SU-DHL-6 (cell line): ENCODE data around the gene TTYH1.

Source experiments
- EZH2phosphoT487 ChIP-seq: fragments of 200-600 bp; sonication (generic), shearing (Covaris generic); conservative IDR thresholded peaks from 2 replicates; pipeline ENCODE4 v1.6.1; 2018; ENCODE audit warnings: mild to moderate bottlenecking, antibody characterized with exemption, low read length, moderate library complexity, mixed read lengths
- TF ChIP-seq, protein P1 (sequence below): fragments of 200-600 bp; sonication (generic); IDR thresholded peaks from one replicate; pipeline ENCODE4 v1.5.1; 2017; ENCODE audit warnings: antibody characterized with exemption, mild to moderate bottlenecking, low read length, moderate library complexity; ENCODE audit not compliant: insufficient read depth, poor library complexity, severe bottlenecking

DNA sequence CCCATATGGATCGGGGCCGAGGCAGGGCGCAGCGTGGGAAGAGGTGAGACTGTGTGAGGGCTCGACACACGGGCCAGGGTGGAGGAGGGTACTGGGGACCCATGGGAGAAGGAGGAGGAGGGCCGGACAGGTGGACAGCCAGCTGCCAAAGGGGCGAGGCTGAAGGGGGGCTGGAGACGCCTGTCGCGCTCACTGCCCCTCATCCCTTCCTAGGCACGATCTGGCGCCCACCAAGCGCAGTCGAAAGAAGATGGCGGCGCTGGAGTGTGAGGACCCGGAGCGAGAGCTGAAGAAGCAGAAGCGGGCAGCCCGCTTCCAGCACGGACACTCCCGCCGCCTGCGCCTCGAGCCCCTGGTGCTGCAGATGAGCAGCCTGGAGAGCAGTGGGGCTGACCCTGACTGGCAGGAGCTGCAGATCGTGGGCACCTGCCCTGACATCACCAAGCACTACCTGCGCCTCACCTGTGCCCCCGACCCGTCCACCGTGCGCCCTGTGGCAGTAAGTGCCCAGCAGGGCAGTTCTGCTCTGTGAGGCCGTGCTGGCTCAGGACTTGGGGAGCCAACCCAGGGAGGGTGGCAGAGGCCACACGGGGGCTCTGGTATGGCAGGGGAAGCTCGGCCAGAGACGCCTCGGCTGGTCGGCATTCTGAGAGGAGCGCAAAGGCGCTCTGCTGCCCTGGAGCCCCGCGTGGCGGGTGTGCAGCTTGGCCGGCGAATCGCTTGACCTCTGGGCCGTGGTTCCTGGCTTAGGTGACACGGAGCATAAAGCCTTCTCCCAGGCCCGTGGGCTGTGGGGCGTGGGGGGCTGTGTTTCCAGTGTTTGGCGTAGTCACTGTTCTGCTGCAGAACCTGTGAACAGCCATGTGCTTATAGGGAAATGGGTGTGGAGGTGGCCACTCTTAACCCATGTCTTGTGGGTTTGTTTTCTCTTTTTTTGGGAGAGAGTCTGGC lies 41.4 kb downstream of the TTYH1 start:
- TF ChIP-seq, protein P1, sequence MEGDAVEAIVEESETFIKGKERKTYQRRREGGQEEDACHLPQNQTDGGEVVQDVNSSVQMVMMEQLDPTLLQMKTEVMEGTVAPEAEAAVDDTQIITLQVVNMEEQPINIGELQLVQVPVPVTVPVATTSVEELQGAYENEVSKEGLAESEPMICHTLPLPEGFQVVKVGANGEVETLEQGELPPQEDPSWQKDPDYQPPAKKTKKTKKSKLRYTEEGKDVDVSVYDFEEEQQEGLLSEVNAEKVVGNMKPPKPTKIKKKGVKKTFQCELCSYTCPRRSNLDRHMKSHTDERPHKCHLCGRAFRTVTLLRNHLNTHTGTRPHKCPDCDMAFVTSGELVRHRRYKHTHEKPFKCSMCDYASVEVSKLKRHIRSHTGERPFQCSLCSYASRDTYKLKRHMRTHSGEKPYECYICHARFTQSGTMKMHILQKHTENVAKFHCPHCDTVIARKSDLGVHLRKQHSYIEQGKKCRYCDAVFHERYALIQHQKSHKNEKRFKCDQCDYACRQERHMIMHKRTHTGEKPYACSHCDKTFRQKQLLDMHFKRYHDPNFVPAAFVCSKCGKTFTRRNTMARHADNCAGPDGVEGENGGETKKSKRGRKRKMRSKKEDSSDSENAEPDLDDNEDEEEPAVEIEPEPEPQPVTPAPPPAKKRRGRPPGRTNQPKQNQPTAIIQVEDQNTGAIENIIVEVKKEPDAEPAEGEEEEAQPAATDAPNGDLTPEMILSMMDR, result no peak
- TF ChIP-seq EZH2phosphoT487, result no peak
